ENCODE results near the gene ATG10. TPM values are rescaled to one million over a fixed set of nuclear protein-coding genes. Genes with fewer than 3 reads are reported as not detected.

ATG10 gene
- total and polyA plus RNA-seq, 2 experiments from 2014 or later = 12.5 to 17.7 TPM

GRCh38 chr5:82154776-82155175, 183.0 kb downstream of the ATG10 start:
- no peak for ATAC-seq
- peaks cover 7% of the 10 kb centered on the region; the same call in 1 of the 2 replicates for H3K4me1 ChIP-seq (ENCODE audit: insufficient read depth)
- H3K4me1 Mint-ChIP-seq = peaks cover 29% of the 10 kb centered on the region
- no peak overlapping the region for H3K4me3 Mint-ChIP-seq
- TF ChIP-seq ZNF462 (CRISPR knock-in tag; IDR thresholded peaks at IDR 0.05) = no peak
- TF ChIP-seq, protein P1, sequence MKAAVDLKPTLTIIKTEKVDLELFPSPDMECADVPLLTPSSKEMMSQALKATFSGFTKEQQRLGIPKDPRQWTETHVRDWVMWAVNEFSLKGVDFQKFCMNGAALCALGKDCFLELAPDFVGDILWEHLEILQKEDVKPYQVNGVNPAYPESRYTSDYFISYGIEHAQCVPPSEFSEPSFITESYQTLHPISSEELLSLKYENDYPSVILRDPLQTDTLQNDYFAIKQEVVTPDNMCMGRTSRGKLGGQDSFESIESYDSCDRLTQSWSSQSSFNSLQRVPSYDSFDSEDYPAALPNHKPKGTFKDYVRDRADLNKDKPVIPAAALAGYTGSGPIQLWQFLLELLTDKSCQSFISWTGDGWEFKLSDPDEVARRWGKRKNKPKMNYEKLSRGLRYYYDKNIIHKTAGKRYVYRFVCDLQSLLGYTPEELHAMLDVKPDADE (IDR thresholded peaks at IDR 0.05) = no peak
- no peak for TF ChIP-seq JUNB (IDR thresholded peaks at IDR 0.05; ENCODE audit: unreplicated experiment)
- TF ChIP-seq, protein P2, sequence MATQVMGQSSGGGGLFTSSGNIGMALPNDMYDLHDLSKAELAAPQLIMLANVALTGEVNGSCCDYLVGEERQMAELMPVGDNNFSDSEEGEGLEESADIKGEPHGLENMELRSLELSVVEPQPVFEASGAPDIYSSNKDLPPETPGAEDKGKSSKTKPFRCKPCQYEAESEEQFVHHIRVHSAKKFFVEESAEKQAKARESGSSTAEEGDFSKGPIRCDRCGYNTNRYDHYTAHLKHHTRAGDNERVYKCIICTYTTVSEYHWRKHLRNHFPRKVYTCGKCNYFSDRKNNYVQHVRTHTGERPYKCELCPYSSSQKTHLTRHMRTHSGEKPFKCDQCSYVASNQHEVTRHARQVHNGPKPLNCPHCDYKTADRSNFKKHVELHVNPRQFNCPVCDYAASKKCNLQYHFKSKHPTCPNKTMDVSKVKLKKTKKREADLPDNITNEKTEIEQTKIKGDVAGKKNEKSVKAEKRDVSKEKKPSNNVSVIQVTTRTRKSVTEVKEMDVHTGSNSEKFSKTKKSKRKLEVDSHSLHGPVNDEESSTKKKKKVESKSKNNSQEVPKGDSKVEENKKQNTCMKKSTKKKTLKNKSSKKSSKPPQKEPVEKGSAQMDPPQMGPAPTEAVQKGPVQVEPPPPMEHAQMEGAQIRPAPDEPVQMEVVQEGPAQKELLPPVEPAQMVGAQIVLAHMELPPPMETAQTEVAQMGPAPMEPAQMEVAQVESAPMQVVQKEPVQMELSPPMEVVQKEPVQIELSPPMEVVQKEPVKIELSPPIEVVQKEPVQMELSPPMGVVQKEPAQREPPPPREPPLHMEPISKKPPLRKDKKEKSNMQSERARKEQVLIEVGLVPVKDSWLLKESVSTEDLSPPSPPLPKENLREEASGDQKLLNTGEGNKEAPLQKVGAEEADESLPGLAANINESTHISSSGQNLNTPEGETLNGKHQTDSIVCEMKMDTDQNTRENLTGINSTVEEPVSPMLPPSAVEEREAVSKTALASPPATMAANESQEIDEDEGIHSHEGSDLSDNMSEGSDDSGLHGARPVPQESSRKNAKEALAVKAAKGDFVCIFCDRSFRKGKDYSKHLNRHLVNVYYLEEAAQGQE (IDR thresholded peaks at IDR 0.05; ENCODE audit: unreplicated experiment) = no peak
- no peak for TF ChIP-seq EZH2 (IDR thresholded peaks at IDR 0.05; ENCODE audit: low read depth, unreplicated experiment)
- TF ChIP-seq EZH2phosphoT487 (IDR thresholded peaks at IDR 0.05; ENCODE audit: unreplicated experiment) = no peak
- TF ChIP-seq CTCF (conservative IDR thresholded peaks at IDR 0.05; ENCODE audit: low read depth in 2 of 2) = no peak
- no peak for TF ChIP-seq POLR2AphosphoS5 (IDR thresholded peaks at IDR 0.05; ENCODE audit: low read depth)
- no peak for TF ChIP-seq CREB1 (CRISPR knock-in tag; IDR thresholded peaks at IDR 0.05; ENCODE audit: low read depth)
- TF ChIP-seq ZNF331 (CRISPR knock-in tag; IDR thresholded peaks at IDR 0.05; ENCODE audit: low read depth) = no peak
- TF ChIP-seq ZNF114 (CRISPR knock-in tag; IDR thresholded peaks at IDR 0.05) = no peak
- TF ChIP-seq NANOG (IDR thresholded peaks at IDR 0.05; ENCODE audit: borderline replicate concordance) = no peak
- no peak for TF ChIP-seq STAT1 (IDR thresholded peaks at IDR 0.05; ENCODE audit: unreplicated experiment)
- H3K27me3 ChIP-seq (ENCODE audit: insufficient read depth) = no peaks in the 10 kb centered on the region
- peaks cover 1% of the 10 kb centered on the region for H3K27me3 Mint-ChIP-seq (ENCODE audit: insufficient read depth, low read depth, poor library complexity)
- H3K4me2 ChIP-seq = no peak overlapping the region
- H3K36me3 Mint-ChIP-seq (ENCODE audit: low read depth) = no peaks in the 10 kb centered on the region
- no peak for DNase-seq (ENCODE audit: low spot score)
- no peaks in the 10 kb centered on the region for H3K9me2 ChIP-seq (ENCODE audit: insufficient read depth)
- no peaks in the 10 kb centered on the region for H3K79me2 ChIP-seq (replicated peaks; ENCODE audit: insufficient read depth)
- no peak overlapping the region for H2AFZ ChIP-seq
- no peaks in the 10 kb centered on the region for H3K36me3 ChIP-seq (ENCODE audit: insufficient read depth)
- no peak overlapping the region for H3K4me3 ChIP-seq
- H4K20me1 ChIP-seq (replicated peaks; ENCODE audit: insufficient read depth) = no peaks in the 10 kb centered on the region
- H3K27ac ChIP-seq (ENCODE audit: low read depth) = no peak overlapping the region
- H3K9me3 Mint-ChIP-seq = no peaks in the 10 kb centered on the region
- H3K27ac Mint-ChIP-seq = peak overlapping the region; percentile 86; the same call in 1 of the 2 replicates
- no peaks in the 10 kb centered on the region for H3F3A ChIP-seq (replicated peaks; ENCODE audit: low read depth)
